HG03139 (cell line): ENCODE results near the gene FOXO1.

ENCODE experiments used
- ATAC-seq: cut with Tn5 transposase; IDR thresholded peaks from one replicate; pipeline ENCODE4 v1.9.1; 2021; ENCODE audit not compliant: unreplicated experiment

Gene FOXO1

GRCh38 chr13:40582531-40582930, 83.9 kb downstream of the FOXO1 start:
- no peak for ATAC-seq

GRCh38 chr13:40581277-40581579, 85.2 kb downstream of the FOXO1 start:
- ATAC-seq = no peak

- no peak for ATAC-seq
Measured at GRCh38 chr13:40580566-40581276, 85.7 kb downstream of the FOXO1 start.

- no peak for ATAC-seq
Measured at GRCh38 chr13:40579535-40579934, 86.9 kb downstream of the FOXO1 start.

DNA sequence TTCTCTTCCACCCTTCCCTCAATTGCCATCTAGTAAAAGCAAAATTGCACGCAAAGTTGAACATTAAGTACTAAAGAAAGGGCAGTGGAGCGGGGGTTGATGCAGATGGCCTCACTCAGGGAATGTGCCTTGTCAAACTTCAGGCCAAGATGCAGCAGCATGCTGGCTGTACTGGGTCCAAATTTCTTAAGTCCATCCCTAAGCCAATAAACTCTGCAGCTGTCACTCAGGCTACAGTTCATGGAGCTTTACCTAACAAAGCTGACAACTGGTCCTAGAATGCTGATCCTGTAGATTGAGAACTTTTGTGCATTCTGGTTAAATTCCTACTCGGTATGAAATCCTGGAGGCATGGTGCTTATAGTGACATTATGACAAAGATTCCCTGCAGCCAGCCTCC, 88.4 kb downstream of the FOXO1 start:
- no peak for ATAC-seq

GRCh38 chr13:40576369-40576768, 90.1 kb downstream of the FOXO1 start:
- ATAC-seq = no peak

DNA sequence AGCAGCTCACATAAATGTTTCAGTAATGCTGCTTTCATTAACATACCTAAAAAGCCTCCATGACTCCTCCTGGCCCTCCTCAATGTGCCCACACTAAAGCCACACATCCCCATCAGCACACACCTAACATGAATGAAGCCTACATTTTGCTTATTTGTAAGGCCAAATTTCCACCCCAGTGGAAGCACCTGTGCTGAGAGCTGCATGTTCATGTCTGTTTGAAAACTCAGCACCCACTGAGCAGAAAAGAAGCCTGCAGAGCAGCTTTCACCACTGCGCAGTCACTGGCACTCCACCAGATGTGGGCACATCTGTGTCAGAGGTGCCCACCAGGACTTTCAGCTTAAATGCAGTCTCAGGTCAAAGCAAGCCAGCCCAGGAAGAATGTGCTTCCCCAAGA, 93.5 kb downstream of the FOXO1 start:
- ATAC-seq = no peak

DNA sequence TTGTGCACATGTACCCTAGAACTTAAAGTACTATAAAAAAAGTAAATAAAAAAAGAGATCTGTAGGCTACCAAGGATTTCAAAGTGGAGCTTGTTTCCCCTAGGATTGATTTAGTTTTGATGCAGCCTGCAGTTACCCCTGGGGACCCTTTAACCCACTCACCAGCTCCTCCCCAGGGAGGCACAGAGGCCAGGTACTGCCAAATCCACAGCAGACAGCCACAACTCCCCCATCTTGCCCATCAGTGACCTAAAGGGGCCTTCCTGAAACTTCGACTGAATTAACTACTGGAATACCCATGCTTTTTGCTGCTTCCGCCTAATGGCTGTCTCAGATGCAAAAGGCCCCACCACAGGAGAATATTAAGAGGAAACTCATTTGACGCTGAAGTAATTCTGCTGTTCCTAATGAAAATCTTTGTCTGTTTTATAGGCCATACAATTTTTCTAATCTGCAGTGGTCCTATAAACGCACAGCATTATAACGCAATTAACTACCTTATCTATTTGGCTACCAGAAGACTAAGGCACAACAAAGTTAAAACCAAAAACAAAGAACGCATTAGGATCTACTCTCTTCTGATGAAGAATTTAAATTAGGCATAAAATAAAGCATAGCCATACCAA, 95.0 kb downstream of the FOXO1 start:
- no peak for ATAC-seq

DNA sequence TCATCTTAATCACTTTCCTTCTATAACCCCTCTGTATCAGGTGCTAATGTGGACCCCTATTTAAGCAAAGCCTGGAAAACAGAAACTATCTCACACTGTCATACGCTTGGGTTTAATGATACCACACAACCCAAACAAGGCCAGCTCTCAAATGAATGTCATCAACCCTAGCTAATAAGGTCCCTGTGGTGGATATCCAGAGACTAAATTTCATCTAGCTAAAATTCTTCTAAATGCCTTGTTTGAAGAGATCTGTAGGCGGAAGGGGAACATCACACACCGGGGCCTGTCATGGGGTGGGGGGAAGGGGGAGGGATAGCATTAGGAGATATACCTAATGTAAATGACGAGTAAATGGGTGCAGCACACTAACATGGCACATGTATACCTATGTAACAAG, 95.5 kb downstream of the FOXO1 start:
- no peak for ATAC-seq

DNA sequence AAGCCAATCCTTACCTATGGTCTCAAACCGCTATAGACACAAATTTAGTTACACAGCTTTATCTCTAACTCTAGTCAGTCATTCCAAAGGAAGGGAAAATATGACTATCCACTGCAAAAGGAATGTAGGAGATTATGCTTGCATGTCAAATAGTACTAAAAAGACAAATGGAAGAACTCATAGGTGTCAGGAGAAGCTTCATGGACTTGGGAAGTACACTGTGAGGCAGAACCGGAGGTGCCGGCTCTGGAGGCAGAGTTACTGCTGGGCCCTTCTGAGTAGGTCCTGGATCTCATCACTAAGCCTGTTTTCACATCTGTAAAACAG, 97.5 kb downstream of the FOXO1 start:
- no peak for ATAC-seq

- ATAC-seq = no peak
Measured at GRCh38 chr13:40568246-40569023, 98.0 kb downstream of the FOXO1 start.

- no peak for ATAC-seq
Measured at GRCh38 chr13:40566811-40567210, 99.6 kb downstream of the FOXO1 start.

DNA sequence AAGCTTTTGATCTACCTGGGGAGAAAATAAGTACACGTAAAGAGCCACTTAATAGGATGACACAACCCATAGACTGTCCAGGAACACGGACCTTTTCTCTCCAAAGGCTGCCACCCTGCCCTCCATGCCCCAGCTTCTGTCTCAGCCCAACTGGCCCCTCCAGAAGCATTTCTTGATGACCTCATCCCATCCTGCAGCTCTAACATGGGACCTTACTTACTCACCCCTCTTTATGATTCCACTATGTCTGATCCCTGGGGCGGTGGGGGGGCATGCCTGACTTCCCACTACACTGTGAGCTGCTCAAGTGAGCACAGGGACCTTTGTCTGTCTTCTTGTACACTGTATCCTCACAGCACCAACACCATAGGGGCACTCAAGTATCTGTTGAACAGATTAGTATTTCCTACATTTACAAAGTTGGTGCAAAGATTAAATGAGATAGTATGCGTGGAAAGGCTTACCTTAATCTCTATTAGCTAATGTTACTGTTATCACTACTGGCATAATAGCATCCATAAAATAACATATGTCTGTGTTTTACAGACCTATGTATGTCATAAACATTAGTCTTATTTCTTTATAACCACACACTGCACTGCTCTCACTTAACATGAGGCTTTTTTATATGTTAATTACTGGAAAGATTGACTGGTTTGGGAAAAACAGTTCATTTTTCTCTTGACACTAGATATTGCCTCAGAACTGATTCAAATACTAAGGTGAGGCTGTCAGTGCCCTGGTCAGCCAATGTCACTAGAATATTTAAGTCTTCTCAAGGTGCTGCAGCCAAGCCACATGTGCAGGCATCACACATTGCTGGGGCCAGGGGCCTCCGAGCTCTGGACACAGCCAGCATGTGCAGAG, 100.9 kb downstream of the FOXO1 start:
- no peak for ATAC-seq

GRCh38 chr13:40564342-40565001, 102.0 kb downstream of the FOXO1 start:
- no peak for ATAC-seq

DNA sequence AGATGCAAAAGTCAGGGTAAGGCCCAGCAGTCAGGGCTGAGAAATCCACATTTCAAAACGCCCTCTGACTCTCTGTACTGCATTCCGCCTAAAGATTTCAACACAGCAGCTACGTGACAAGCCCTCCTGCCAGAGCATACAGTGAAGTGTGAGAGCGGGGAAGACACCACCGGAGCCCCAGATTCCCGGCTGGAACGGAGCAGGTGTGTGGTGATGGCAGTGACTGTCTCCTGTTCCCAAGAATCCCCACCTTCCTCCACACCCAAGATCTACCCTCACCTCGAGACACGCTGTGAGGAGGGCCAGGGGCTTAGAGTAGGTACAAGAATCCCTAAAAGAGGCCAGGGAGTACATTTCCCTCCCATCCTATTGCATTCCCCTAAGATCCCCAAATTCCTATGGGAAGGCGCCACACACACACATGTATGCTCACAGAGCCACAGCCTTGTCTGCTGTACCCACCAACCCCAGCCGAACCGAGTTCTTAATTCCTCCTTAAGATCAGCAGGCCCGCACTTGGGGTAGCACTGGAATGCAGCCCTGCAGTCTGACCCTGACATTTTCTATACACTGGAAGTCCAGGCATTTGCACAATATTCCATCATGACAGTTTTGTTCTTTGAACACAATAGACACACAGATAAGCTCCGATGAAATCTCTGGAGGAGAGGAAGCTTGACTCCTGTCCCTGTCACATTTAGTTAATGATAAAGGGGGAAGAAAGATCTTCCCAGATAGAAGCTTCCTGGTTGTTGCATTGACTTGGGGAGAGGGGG, 102.9 kb downstream of the FOXO1 start:
- ATAC-seq = no peak

- ATAC-seq = no peak
Measured at GRCh38 chr13:40562975-40563349, 103.5 kb downstream of the FOXO1 start.

DNA sequence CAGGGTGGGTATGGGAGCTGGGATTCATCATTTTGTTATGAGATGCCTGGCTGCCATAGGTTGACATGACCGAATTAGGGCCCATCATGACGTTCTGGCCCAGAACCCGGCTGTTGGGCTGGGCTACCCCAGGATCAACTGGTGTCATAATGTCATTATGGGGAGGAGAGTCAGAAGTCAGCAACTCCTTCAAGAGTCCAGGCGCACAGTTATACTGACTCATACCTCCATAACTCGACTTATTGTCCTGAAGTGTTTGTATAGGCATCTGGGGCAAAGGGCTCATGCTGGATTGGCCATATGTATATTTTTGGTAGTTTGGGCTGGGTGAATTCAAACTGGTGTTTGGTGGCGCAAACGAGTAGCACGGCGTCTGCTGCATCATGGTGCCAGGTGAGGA, 106.5 kb downstream of the FOXO1 start:
- no peak for ATAC-seq

DNA sequence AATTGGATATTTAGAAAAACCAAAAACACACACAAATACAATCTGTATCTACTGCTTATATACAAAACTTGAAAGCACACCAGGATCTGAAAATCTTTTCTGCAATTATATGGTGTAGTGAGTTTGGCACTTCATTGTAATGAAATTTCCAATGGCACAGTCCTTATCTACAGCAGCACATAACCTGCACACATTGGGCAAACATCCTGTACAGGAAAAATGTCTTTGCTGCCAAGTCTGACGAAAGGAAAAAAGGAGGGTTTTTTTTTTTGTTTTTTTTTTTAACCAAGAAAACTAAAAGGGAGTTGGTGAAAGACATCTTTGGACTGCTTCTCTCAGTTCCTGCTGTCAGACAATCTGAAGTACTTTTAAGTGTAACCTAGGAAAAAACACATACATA, 107.8 kb downstream of the FOXO1 start:
- no peak for ATAC-seq

DNA sequence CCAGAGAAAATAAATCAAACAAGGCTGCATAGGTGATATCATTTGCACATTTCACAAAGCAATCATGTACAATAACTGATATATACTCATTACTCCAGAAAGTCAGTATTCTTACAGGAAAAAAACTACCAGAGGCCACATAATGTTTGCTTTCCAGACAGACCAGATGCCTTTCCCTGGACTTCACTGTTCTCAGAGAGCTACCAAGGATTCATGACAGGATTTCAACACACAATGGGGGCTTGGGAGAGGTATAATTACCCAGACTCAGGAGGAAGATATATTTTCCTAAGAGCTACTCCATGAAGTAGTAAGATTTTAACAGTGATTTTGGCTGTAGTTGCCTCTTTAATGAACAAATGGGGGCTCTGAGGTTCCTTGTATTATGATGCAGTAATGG, 110.0 kb downstream of the FOXO1 start:
- ATAC-seq = no peak

GRCh38 chr13:40553356-40553755, 113.1 kb downstream of the FOXO1 start:
- ATAC-seq = no peak
